Measurements from ENCODE around the gene RICTOR.

DNA sequence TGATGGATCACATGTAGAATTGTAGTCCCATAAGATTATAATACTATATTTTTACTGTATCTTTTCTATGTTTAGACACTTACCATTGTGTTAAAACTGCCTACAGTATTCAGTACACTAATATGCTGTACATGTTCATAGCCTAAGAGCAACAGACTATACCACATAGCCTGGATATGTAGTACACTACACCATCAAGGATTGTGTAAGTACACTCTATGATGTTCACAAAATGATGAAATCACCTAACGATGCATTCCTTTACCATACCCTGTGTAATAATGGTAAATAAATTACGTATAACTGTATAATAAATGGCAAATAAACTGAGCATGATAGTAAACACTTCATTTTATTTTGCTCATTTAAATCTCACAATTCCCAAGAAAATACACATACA lies 60.3 kb downstream of the RICTOR start:
- TF ChIP-seq, protein P1, sequence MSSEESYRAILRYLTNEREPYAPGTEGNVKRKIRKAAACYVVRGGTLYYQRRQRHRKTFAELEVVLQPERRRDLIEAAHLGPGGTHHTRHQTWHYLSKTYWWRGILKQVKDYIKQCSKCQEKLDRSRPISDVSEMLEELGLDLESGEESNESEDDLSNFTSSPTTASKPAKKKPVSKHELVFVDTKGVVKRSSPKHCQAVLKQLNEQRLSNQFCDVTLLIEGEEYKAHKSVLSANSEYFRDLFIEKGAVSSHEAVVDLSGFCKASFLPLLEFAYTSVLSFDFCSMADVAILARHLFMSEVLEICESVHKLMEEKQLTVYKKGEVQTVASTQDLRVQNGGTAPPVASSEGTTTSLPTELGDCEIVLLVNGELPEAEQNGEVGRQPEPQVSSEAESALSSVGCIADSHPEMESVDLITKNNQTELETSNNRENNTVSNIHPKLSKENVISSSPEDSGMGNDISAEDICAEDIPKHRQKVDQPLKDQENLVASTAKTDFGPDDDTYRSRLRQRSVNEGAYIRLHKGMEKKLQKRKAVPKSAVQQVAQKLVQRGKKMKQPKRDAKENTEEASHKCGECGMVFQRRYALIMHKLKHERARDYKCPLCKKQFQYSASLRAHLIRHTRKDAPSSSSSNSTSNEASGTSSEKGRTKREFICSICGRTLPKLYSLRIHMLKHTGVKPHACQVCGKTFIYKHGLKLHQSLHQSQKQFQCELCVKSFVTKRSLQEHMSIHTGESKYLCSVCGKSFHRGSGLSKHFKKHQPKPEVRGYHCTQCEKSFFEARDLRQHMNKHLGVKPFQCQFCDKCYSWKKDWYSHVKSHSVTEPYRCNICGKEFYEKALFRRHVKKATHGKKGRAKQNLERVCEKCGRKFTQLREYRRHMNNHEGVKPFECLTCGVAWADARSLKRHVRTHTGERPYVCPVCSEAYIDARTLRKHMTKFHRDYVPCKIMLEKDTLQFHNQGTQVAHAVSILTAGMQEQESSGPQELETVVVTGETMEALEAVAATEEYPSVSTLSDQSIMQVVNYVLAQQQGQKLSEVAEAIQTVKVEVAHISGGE (tag by site-specific recombination; conservative IDR thresholded peaks at IDR 0.05; ENCODE audit: low read depth) = no peak
- TF ChIP-seq, protein P2, sequence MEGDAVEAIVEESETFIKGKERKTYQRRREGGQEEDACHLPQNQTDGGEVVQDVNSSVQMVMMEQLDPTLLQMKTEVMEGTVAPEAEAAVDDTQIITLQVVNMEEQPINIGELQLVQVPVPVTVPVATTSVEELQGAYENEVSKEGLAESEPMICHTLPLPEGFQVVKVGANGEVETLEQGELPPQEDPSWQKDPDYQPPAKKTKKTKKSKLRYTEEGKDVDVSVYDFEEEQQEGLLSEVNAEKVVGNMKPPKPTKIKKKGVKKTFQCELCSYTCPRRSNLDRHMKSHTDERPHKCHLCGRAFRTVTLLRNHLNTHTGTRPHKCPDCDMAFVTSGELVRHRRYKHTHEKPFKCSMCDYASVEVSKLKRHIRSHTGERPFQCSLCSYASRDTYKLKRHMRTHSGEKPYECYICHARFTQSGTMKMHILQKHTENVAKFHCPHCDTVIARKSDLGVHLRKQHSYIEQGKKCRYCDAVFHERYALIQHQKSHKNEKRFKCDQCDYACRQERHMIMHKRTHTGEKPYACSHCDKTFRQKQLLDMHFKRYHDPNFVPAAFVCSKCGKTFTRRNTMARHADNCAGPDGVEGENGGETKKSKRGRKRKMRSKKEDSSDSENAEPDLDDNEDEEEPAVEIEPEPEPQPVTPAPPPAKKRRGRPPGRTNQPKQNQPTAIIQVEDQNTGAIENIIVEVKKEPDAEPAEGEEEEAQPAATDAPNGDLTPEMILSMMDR (tag by site-specific recombination; IDR thresholded peaks at IDR 0.05) = no peak
- TF ChIP-seq ZNF416 (tag by site-specific recombination; IDR thresholded peaks at IDR 0.05) = no peak
- TF ChIP-seq, protein P3, sequence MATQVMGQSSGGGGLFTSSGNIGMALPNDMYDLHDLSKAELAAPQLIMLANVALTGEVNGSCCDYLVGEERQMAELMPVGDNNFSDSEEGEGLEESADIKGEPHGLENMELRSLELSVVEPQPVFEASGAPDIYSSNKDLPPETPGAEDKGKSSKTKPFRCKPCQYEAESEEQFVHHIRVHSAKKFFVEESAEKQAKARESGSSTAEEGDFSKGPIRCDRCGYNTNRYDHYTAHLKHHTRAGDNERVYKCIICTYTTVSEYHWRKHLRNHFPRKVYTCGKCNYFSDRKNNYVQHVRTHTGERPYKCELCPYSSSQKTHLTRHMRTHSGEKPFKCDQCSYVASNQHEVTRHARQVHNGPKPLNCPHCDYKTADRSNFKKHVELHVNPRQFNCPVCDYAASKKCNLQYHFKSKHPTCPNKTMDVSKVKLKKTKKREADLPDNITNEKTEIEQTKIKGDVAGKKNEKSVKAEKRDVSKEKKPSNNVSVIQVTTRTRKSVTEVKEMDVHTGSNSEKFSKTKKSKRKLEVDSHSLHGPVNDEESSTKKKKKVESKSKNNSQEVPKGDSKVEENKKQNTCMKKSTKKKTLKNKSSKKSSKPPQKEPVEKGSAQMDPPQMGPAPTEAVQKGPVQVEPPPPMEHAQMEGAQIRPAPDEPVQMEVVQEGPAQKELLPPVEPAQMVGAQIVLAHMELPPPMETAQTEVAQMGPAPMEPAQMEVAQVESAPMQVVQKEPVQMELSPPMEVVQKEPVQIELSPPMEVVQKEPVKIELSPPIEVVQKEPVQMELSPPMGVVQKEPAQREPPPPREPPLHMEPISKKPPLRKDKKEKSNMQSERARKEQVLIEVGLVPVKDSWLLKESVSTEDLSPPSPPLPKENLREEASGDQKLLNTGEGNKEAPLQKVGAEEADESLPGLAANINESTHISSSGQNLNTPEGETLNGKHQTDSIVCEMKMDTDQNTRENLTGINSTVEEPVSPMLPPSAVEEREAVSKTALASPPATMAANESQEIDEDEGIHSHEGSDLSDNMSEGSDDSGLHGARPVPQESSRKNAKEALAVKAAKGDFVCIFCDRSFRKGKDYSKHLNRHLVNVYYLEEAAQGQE (tag by site-specific recombination; IDR thresholded peaks at IDR 0.05) = no peak
- TF ChIP-seq, protein P4, sequence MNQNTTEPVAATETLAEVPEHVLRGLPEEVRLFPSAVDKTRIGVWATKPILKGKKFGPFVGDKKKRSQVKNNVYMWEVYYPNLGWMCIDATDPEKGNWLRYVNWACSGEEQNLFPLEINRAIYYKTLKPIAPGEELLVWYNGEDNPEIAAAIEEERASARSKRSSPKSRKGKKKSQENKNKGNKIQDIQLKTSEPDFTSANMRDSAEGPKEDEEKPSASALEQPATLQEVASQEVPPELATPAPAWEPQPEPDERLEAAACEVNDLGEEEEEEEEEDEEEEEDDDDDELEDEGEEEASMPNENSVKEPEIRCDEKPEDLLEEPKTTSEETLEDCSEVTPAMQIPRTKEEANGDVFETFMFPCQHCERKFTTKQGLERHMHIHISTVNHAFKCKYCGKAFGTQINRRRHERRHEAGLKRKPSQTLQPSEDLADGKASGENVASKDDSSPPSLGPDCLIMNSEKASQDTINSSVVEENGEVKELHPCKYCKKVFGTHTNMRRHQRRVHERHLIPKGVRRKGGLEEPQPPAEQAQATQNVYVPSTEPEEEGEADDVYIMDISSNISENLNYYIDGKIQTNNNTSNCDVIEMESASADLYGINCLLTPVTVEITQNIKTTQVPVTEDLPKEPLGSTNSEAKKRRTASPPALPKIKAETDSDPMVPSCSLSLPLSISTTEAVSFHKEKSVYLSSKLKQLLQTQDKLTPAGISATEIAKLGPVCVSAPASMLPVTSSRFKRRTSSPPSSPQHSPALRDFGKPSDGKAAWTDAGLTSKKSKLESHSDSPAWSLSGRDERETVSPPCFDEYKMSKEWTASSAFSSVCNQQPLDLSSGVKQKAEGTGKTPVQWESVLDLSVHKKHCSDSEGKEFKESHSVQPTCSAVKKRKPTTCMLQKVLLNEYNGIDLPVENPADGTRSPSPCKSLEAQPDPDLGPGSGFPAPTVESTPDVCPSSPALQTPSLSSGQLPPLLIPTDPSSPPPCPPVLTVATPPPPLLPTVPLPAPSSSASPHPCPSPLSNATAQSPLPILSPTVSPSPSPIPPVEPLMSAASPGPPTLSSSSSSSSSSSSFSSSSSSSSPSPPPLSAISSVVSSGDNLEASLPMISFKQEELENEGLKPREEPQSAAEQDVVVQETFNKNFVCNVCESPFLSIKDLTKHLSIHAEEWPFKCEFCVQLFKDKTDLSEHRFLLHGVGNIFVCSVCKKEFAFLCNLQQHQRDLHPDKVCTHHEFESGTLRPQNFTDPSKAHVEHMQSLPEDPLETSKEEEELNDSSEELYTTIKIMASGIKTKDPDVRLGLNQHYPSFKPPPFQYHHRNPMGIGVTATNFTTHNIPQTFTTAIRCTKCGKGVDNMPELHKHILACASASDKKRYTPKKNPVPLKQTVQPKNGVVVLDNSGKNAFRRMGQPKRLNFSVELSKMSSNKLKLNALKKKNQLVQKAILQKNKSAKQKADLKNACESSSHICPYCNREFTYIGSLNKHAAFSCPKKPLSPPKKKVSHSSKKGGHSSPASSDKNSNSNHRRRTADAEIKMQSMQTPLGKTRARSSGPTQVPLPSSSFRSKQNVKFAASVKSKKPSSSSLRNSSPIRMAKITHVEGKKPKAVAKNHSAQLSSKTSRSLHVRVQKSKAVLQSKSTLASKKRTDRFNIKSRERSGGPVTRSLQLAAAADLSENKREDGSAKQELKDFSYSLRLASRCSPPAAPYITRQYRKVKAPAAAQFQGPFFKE (tag by site-specific recombination; IDR thresholded peaks at IDR 0.05; ENCODE audit: borderline replicate concordance) = no peak
- no peak for TF ChIP-seq ZNF274 (IDR thresholded peaks at IDR 0.05; ENCODE audit: low read length)
- TF ChIP-seq ZNF274 (tag by site-specific recombination; IDR thresholded peaks at IDR 0.05; ENCODE audit: borderline replicate concordance) = no peak
- no peak for TF ChIP-seq ZNF473 (tag by site-specific recombination; IDR thresholded peaks at IDR 0.05)
- no peak for TF ChIP-seq MYNN (tag by site-specific recombination; IDR thresholded peaks at IDR 0.05; ENCODE audit: borderline replicate concordance)
- TF ChIP-seq SP3 (tag by site-specific recombination; IDR thresholded peaks at IDR 0.05) = no peak
- TF ChIP-seq ZBTB1 (tag by site-specific recombination; IDR thresholded peaks at IDR 0.05) = no peak
- TF ChIP-seq, protein P5, sequence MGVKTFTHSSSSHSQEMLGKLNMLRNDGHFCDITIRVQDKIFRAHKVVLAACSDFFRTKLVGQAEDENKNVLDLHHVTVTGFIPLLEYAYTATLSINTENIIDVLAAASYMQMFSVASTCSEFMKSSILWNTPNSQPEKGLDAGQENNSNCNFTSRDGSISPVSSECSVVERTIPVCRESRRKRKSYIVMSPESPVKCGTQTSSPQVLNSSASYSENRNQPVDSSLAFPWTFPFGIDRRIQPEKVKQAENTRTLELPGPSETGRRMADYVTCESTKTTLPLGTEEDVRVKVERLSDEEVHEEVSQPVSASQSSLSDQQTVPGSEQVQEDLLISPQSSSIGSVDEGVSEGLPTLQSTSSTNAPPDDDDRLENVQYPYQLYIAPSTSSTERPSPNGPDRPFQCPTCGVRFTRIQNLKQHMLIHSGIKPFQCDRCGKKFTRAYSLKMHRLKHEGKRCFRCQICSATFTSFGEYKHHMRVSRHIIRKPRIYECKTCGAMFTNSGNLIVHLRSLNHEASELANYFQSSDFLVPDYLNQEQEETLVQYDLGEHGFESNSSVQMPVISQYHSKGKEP (tag by site-specific recombination; IDR thresholded peaks at IDR 0.05) = no peak
